HEK293T (cell line): ENCODE results near the gene TTC39C.

ENCODE experiments used
- CTCF ChIA-PET: fragments of 350-600 bp; formaldehyde crosslinking; extraction: SDS; loops from one replicate; lab custom pipeline; 2021; ENCODE audit warnings: antibody characterized with exemption, inconsistent platforms; lab: Yijun Ruan, JAX
- POLR2A ChIA-PET: fragments of 350-600 bp; formaldehyde crosslinking; extraction: SDS; loops from one replicate; lab custom pipeline; 2020; ENCODE audit warnings: antibody characterized with exemption, inconsistent platforms; lab: Yijun Ruan, JAX
- DNase-seq: peaks from one replicate; pipeline ENCODE4 v3.0.0; 2012; ENCODE audit warnings: mixed read lengths; ENCODE audit errors: extremely low spot score
- ARNT ChIP-seq: fragments of 450-650 bp; IDR thresholded peaks from 2 replicates; pipeline ENCODE4 v1.6.1; 2017; ENCODE audit warnings: mild to moderate bottlenecking
- BHLHE40 ChIP-seq: fragments of 450-650 bp; IDR thresholded peaks from 2 replicates; pipeline ENCODE4 v1.6.1; 2016; ENCODE audit warnings: mild to moderate bottlenecking, moderate library complexity, borderline replicate concordance
- CTBP1 ChIP-seq: fragments of 450-650 bp; IDR thresholded peaks from 2 replicates; pipeline ENCODE4 v1.6.1; 2016; ENCODE audit warnings: borderline replicate concordance
- ELF4 ChIP-seq: fragments of 450-650 bp; IDR thresholded peaks from 2 replicates; pipeline ENCODE4 v1.6.1; 2017; ENCODE audit warnings: antibody characterized with exemption
- FOXA1 ChIP-seq: fragments of 450-650 bp; IDR thresholded peaks from 2 replicates; pipeline ENCODE4 v1.6.1; 2016; ENCODE audit warnings: mild to moderate bottlenecking
- FOXK2 ChIP-seq: fragments of 450-650 bp; IDR thresholded peaks from 2 replicates; pipeline ENCODE4 v1.6.1; 2016; ENCODE audit warnings: mild to moderate bottlenecking
- FOXM1 ChIP-seq: fragments of 450-650 bp; IDR thresholded peaks from 2 replicates; pipeline ENCODE4 v1.6.1; 2017; ENCODE audit warnings: mild to moderate bottlenecking, borderline replicate concordance
- HDGF ChIP-seq: fragments of 450-650 bp; IDR thresholded peaks from 2 replicates; pipeline ENCODE4 v1.6.1; 2017; ENCODE audit warnings: antibody characterized with exemption, borderline replicate concordance
- L3MBTL2 ChIP-seq: fragments of 450-650 bp; conservative IDR thresholded peaks from 2 replicates; pipeline ENCODE4 v1.6.1; 2016; ENCODE audit warnings: mild to moderate bottlenecking
- LEF1 ChIP-seq: fragments of 450-650 bp; IDR thresholded peaks from 2 replicates; pipeline ENCODE4 v1.6.1; 2017; ENCODE audit warnings: mild to moderate bottlenecking, borderline replicate concordance
- NFRKB ChIP-seq: fragments of 450-650 bp; IDR thresholded peaks from 2 replicates; pipeline ENCODE4 v1.6.1; 2016; ENCODE audit warnings: mild to moderate bottlenecking, moderate library complexity
- SP1 ChIP-seq: fragments of 450-650 bp; IDR thresholded peaks from 2 replicates; pipeline ENCODE4 v1.6.1; 2017
- SUZ12 ChIP-seq: fragments of 450-650 bp; IDR thresholded peaks from 2 replicates; pipeline ENCODE4 v1.6.1; 2016; ENCODE audit warnings: mild to moderate bottlenecking
- TARDBP ChIP-seq: fragments of 450-650 bp; IDR thresholded peaks from 2 replicates; pipeline ENCODE4 v1.6.1; 2016
- ZNF384 ChIP-seq: fragments of 450-650 bp; IDR thresholded peaks from 2 replicates; pipeline ENCODE4 v1.6.1; 2016
- TF ChIP-seq, protein P1 (sequence below): fragments of 450-650 bp; IDR thresholded peaks from 2 replicates; pipeline ENCODE4 v1.6.1; 2016

The TTC39C gene

GRCh38 chr18:24016643-24017042, 2.1 kb downstream of the TTC39C start:
- POLR2A ChIA-PET = no interaction called here
- CTCF ChIA-PET = interaction anchor here (0.7 to 1.3 kb wide), 3 partner anchors 9 to 11 kb away, joined by 3 read pairs; no protein-coding TSS in a partner anchor
- TF ChIP-seq, protein P1, sequence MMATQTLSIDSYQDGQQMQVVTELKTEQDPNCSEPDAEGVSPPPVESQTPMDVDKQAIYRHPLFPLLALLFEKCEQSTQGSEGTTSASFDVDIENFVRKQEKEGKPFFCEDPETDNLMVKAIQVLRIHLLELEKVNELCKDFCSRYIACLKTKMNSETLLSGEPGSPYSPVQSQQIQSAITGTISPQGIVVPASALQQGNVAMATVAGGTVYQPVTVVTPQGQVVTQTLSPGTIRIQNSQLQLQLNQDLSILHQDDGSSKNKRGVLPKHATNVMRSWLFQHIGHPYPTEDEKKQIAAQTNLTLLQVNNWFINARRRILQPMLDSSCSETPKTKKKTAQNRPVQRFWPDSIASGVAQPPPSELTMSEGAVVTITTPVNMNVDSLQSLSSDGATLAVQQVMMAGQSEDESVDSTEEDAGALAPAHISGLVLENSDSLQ = no peak
- TF ChIP-seq HDGF = no peak
- TF ChIP-seq BHLHE40 = no peak
- no peak for TF ChIP-seq L3MBTL2
- no peak for TF ChIP-seq FOXA1
- no peak for TF ChIP-seq FOXK2
- no peak for TF ChIP-seq ARNT
- TF ChIP-seq FOXM1 = no peak
- no peak for TF ChIP-seq TARDBP
- no peak for TF ChIP-seq ELF4
- no peak for TF ChIP-seq ZNF384
- TF ChIP-seq SUZ12 = no peak
- TF ChIP-seq SP1 = no peak
- TF ChIP-seq LEF1 = no peak
- no peak for TF ChIP-seq CTBP1
- TF ChIP-seq NFRKB = no peak
- DNase-seq = peak; percentile 56

- POLR2A ChIA-PET = no interaction called here
- no peak for TF ChIP-seq ZNF384
- TF ChIP-seq NFRKB = no peak
- no peak for TF ChIP-seq L3MBTL2
- no peak for TF ChIP-seq HDGF
- DNase-seq = no peak
- CTCF ChIA-PET = no interaction called here
These were observed 3.8 kb downstream of the TTC39C start for GRCh38 chr18:24018299-24018886.

GRCh38 chr18:24019641-24020331, 5.2 kb downstream of the TTC39C start:
- TF ChIP-seq SP1 = no peak
- TF ChIP-seq TARDBP = no peak
- no peak for TF ChIP-seq L3MBTL2
- DNase-seq = no peak
- POLR2A ChIA-PET = no interaction called here
- CTCF ChIA-PET = no interaction called here

DNA sequence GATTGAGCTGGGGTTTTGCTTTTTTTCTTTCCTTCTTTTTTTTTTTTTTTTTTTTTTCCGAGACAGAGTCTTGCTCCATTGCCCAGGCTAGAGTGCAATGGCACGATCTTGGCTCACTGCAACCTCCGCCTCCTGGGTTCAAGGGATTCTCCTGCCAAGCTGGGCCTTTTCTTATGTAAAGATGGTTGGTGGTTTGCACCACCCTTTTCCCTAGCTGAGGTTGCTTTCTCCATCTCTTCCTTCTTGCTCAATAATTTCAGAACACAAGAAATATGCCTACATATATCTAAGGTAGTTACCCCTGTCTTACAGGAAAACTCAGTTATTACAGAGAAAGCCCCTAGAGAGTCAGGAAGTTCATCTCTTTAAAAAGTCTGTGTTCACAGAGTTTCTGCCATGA, 7.0 kb downstream of the TTC39C start:
- DNase-seq = no peak
- ChIA-PET POLR2A (no interaction called here), CTCF (no interaction called here)
- TF ChIP-seq TARDBP = no peak
- TF ChIP-seq NFRKB = no peak
- TF ChIP-seq CTBP1 = no peak
- no peak for TF ChIP-seq ELF4
- TF ChIP-seq FOXA1 = no peak
- no peak for TF ChIP-seq SUZ12
- no peak for TF ChIP-seq HDGF
- TF ChIP-seq FOXM1 = no peak
- no peak for TF ChIP-seq ARNT
- TF ChIP-seq SP1 = no peak
- TF ChIP-seq, protein P1 = no peak
- TF ChIP-seq FOXK2 = no peak
- TF ChIP-seq ZNF384 = no peak
- no peak for TF ChIP-seq L3MBTL2
- TF ChIP-seq BHLHE40 = no peak

GRCh38 chr18:24022161-24022560, 7.6 kb downstream of the TTC39C start:
- DNase-seq = no peak
- ChIA-PET CTCF (no interaction called here), POLR2A (no interaction called here)
- TF ChIP-seq ARNT = no peak
- TF ChIP-seq L3MBTL2 = no peak
- TF ChIP-seq FOXK2 = no peak
- TF ChIP-seq LEF1 = no peak
- TF ChIP-seq HDGF = no peak
- TF ChIP-seq FOXA1 = no peak
- no peak for TF ChIP-seq SUZ12
- no peak for TF ChIP-seq NFRKB
- no peak for TF ChIP-seq SP1
- TF ChIP-seq ELF4 = no peak
- no peak for TF ChIP-seq FOXM1
- TF ChIP-seq BHLHE40 = no peak
- no peak for TF ChIP-seq TARDBP
- TF ChIP-seq ZNF384 = no peak
- TF ChIP-seq CTBP1 = no peak
- TF ChIP-seq, protein P1 = no peak

DNA sequence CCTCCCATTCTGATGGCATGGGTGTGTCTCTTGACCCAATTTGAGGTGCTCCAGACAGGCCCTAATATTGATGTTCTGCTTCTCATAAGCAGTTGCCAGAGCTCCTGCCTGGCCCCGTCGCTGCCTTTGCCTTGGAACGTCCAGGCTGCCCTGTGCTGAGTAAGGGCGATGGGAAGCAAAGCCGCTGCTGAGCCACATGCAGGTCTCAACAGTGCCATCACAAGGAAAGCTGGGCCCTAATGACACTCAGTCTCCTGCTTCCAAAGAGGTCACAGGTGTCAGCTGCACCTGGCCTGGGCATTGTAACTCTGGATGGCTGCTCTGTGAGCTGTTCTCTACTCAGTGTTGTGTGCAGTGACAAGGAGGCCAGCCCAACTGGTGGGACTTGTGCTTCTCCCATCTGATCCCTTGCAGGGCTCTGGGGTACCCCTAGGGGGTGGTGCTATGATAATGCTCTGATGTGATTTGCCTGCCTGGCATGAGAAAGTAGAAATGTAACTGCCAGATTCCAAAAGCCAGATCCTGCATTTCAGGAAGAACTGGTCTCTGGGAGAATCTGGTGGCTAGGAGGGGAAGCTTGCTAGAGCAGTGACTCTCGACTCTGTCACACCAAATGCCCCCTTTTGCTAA, 8.7 kb downstream of the TTC39C start:
- CTCF ChIA-PET = interaction anchor here (0.6 kb wide), 1 partner anchor 34 kb away, joined by 4 read pairs; no protein-coding TSS in a partner anchor

More for the DNA sequence above, 8.7 kb downstream of the TTC39C start:
- TF ChIP-seq FOXK2 (no peak), TARDBP (no peak), LEF1 (no peak), CTBP1 (no peak), SUZ12 (no peak), SP1 (no peak)
- DNase-seq = no peak
- POLR2A ChIA-PET = no interaction called here
